ENCODE data around the gene KLHL40.

KLHL40 gene

GRCh38 chr3:42666022-42666421, 19.3 kb upstream of the KLHL40 start:
- H3K4me3 ChIP-seq (ENCODE audit: low read length): no peak overlapping the region
- no peak for DNase-seq (ENCODE audit: low read depth)
- no peak for TF ChIP-seq CTCF (conservative IDR thresholded peaks at IDR 0.05; ENCODE audit: low read length)

- no peak for TF ChIP-seq CTCF (conservative IDR thresholded peaks at IDR 0.05; ENCODE audit: low read length)
- no peak for DNase-seq (ENCODE audit: low read depth)
- H3K4me3 ChIP-seq (ENCODE audit: low read length): no peak overlapping the region
Measured at GRCh38 chr3:42666577-42666998, 18.7 kb upstream of the KLHL40 start.

DNA sequence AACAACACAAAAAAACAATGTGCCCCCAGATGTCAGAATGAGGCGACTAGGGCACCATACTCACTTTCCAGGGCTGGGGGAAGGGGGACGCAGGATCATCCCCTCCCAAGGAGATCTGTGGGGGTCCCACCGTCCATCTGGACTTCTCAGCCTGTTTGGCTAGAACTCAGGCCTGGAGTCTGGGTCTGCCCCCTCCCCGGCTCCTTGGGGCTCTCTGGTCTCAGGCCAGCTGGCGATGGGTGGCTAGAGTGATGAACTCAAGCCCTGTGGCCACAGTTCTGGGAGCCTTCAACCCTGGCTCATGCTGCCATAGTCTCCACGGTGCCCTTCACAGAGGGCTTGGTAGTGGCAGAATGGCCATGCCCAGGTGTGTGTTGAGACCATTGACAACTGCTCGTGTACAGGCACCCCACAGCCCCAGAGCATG, 18.2 kb upstream of the KLHL40 start:
- no peak for DNase-seq (ENCODE audit: low read depth)
- no peak overlapping the region for H3K4me3 ChIP-seq (ENCODE audit: low read length)
- TF ChIP-seq CTCF (conservative IDR thresholded peaks at IDR 0.05; ENCODE audit: low read length): no peak

DNA sequence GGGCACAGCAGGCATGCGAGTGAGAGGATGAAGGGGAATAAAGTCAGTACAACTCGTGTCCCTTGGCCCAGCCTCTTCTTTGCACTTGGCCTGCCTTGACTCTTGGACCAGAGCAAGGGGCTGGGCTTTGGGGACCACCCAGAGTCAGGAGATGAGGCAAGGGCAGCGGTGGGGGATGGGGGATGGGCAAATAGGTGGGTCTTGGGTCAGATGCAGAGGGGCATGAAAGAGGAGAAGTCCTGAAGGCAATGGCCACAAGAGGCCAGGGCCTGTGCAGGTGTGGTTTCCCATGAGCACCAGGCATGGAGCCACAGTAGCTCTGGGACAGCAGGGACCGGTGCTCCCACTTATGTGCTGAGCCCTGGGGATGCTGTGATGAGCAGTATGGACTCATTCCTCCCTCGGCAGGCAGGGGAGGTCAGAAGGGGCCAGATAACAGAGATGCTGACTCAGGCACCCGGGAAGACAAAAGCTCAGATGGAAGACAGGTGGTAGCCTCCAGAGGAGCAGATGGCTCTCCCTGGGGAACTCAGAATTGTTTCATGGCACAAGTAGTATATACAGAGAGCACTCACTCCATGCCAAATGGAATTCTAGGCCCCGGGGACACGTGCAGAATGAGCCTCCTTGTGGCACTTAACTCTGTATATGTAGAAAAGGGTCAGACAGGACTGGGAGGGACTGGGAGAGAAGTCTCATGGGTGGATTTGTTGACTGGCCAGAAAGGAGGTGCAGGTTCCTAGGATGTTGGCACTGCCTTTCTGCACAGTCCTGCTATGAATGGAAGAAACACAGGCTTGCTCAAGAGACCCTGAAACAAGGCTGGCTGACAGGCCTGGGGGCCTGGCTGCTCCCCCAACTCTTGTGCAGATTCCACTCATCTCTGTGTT, 17.6 kb upstream of the KLHL40 start:
- no peak for TF ChIP-seq CTCF (conservative IDR thresholded peaks at IDR 0.05; ENCODE audit: low read length)
- H3K4me3 ChIP-seq (ENCODE audit: low read length): no peak overlapping the region
- peak; percentile 27 for DNase-seq (ENCODE audit: low read depth)

DNA sequence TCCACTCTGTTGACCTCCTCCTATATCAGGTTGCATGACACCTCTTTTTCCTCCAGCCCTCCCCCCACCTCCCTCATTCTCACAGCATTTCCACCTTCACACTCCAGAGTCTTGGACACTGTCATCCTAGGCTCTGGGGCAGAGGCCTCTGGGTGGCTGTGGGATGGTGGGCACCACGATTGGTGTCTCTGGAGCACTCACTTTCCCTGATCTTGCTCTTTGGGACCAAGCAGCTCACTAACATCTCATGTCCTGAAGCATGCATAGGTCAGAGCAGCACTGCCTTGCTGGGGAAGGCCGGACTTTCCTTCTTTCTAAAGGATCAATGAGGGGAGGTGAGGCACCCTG, 16.9 kb upstream of the KLHL40 start:
- H3K4me3 ChIP-seq (ENCODE audit: low read length): no peak overlapping the region
- TF ChIP-seq CTCF (conservative IDR thresholded peaks at IDR 0.05; ENCODE audit: low read length): no peak
- DNase-seq (ENCODE audit: low read depth): no peak

- peak; percentile 41 for DNase-seq (ENCODE audit: low read depth)
Measured at GRCh38 chr3:42668793-42669217, 16.5 kb upstream of the KLHL40 start.

More at GRCh38 chr3:42668793-42669217, 16.5 kb upstream of the KLHL40 start:
- no peak for TF ChIP-seq CTCF (conservative IDR thresholded peaks at IDR 0.05; ENCODE audit: low read length)
- no peak overlapping the region for H3K4me3 ChIP-seq (ENCODE audit: low read length)
